ENCODE data around the gene KIF16B.

DNA sequence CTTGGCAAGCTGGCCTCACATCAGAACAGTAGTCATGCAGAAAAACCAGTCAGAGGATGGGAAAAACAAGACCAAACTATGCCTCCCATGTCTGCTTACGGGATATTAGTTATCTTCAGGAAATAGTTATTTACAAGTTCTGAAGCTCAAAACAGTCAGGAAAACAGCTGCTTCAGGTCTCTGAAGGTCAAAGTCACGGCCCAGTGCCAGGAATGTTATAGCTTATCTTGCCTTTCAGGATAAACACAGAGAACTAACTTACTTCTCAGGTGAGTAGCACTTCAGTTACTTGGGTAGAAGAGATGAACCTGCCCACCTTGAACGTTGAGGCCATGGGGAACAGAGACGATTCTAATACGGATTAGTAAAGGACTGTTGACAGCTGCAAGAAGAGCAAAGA is 310.7 kb downstream of the KIF16B start:
- TF ChIP-seq EP300 (IDR thresholded peaks at IDR 0.05) (no peak), CTCF (IDR thresholded peaks at IDR 0.05) (no peak)
